IMR-90 (cell line): ENCODE data around the gene RGS12.

Experiments used
- CEBPB ChIP-seq: IDR thresholded peaks from 2 replicates; pipeline ENCODE4 v1.6.1; 2012; ENCODE audit warnings: low read depth, low read length, improper control_type of control experiment
- CTCF ChIP-seq: conservative IDR thresholded peaks from 2 replicates; pipeline ENCODE4 v1.5.1; 2012; ENCODE audit warnings: mild to moderate bottlenecking, low read depth, low read length, improper control_type of control experiment
- MAFK ChIP-seq: IDR thresholded peaks from 2 replicates; pipeline ENCODE4 v1.6.1; 2012; ENCODE audit warnings: low read depth, low read length, improper control_type of control experiment
- RCOR1 ChIP-seq: IDR thresholded peaks from 2 replicates; pipeline ENCODE4 v1.6.1; 2012; ENCODE audit warnings: mild to moderate bottlenecking, low read length, improper control_type of control experiment; ENCODE audit not compliant: insufficient replicate concordance

GRCh38 chr4:3341760-3342159, 48.9 kb downstream of the RGS12 start:
- TF ChIP-seq CTCF, result no peak
- no peak for TF ChIP-seq RCOR1
- TF ChIP-seq MAFK, result no peak
- TF ChIP-seq CEBPB, result no peak
